Tongue (tissue), 2 donors: ENCODE results near the gene PCDH9. TPM values are rescaled to one million over a fixed set of nuclear protein-coding genes. Genes with fewer than 3 reads are reported as not detected.
A peak's percentile ranks its signal among the peaks of the same experiment; 100 is the strongest.

Experiments used
- DNase-seq: peaks from one replicate; pipeline ENCODE4 v3.0.0-alpha.2; 2015
- total RNA-seq: library from RNA; depleted of rRNA; stranded (reverse); fragments of >200 nt; gene quantifications from one replicate; pipeline ENCODE4 v1.2.3, GENCODE V29; 2014

PCDH9 gene, protein sequence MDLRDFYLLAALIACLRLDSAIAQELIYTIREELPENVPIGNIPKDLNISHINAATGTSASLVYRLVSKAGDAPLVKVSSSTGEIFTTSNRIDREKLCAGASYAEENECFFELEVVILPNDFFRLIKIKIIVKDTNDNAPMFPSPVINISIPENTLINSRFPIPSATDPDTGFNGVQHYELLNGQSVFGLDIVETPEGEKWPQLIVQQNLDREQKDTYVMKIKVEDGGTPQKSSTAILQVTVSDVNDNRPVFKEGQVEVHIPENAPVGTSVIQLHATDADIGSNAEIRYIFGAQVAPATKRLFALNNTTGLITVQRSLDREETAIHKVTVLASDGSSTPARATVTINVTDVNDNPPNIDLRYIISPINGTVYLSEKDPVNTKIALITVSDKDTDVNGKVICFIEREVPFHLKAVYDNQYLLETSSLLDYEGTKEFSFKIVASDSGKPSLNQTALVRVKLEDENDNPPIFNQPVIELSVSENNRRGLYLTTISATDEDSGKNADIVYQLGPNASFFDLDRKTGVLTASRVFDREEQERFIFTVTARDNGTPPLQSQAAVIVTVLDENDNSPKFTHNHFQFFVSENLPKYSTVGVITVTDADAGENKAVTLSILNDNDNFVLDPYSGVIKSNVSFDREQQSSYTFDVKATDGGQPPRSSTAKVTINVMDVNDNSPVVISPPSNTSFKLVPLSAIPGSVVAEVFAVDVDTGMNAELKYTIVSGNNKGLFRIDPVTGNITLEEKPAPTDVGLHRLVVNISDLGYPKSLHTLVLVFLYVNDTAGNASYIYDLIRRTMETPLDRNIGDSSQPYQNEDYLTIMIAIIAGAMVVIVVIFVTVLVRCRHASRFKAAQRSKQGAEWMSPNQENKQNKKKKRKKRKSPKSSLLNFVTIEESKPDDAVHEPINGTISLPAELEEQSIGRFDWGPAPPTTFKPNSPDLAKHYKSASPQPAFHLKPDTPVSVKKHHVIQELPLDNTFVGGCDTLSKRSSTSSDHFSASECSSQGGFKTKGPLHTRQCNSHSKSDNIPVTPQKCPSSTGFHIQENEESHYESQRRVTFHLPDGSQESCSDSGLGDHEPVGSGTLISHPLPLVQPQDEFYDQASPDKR (N-terminal part only)
- 6.9 TPM for total RNA-seq

DNA sequence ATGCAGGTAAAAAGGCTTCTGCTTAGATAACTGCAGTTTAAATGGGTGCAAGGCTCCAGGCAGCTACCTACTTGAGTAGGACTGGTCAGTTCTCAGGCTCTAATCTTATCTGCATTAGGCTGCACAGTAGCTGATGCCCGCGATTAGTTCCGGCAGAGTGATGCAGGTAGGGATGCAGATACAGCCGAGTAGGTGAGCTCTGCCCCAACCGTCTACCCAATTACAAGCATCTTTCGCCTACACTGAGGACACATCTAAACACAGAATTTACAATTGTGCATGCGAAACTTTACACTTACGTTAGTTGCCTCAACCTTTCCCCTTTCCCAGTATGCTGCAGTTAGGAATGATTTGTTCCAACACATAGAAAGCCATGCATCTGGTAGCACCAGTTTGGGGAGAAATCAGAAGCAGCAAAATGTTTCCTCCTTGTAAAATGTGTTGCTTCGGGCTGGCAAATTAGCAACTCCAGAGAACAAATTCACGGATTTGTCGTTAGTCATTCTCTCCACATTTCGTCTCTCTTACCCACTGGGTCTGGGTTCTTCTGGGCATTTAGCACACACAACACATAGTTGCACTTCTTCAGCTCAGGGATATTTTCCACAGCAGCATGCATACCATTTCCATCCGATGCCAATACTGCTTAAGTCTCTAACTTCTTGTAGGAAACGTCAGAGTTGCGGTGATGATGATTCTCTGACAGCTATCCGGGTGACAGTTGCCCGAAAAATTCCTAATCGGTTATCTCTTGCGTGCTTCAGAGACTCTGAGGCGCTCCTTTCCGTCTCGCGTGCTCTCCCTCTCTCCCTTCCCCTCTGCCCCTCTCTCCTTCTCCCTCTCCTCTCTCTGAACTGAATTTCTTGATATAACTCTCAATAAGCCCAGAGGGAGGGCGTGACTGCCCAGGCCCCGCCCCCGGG, at the start of gene PCDH9:
TSS of gene PCDH9 (minus strand) at position 856 of the 923 bp plus-strand sequence. CDS start 1,896 bp downstream, outside the sequence.
- DNase-seq: no peak

DNA sequence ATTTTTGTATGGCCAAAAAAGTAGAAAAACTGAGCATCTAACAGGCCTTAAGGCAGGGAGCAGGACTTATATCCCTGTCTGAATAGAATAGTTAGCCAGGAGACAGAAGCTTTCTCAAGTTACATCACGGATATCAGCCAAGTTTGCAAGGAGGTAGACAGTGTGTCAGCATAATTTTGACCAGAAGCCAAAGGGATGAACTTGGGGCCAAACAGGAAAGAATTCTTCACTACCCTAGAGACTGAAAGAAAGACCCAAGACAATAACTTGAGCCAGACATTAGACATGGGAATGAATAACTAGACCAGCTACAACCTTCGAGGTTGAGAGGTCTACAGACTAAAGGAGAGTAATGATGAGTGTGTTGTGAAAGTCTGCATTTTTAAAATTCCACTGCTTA, 48.1 kb upstream of the PCDH9 start:
- DNase-seq: peak; percentile 30

DNA sequence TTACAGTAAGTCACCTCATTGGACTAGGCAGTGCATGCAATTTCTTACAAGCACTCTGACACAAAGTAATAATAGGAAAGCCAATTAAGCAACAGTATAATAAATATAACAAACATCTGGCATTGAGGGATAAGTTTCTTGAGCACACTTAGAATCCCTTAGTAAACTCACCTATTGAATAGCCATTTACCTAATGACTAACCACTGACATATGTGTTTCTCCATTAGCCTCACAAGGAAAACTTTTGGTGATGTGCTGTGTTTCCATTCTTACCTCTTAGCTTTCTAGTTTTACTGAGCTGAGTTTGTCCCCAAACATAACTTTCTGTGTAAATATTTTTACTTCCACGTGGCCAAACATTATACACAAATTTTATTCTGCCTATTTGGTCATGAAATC, 47.4 kb upstream of the PCDH9 start:
- no peak for DNase-seq

DNA sequence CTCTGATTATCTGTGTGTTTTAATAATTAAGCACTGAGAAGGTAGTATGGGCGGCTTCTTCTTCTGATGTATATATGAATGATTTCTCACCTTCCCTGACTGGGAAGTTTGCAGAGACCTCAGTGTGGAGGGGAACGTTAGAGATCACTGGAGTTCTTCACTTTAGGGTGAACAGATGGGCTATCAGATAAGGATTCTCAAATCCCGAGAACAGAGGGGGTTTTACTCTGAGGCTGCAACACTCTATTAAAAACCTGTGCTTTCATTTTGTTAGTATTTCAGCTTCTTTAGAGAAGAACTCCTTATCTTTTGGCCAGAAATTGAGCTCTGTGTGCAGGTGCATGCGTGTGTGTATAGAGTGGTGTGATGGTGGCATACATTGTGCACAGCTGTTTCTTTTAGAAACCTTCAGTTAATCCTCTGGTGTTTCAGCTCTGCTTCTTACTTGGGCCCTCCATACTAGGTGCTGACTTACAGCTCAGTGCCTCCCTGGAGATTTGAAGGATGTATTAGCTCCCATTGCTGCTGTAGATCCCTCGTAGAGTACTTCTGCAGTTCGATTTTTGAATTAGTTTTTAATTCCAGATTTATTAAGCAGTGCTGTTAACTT, 45.3 kb upstream of the PCDH9 start:
- no peak for DNase-seq

DNA sequence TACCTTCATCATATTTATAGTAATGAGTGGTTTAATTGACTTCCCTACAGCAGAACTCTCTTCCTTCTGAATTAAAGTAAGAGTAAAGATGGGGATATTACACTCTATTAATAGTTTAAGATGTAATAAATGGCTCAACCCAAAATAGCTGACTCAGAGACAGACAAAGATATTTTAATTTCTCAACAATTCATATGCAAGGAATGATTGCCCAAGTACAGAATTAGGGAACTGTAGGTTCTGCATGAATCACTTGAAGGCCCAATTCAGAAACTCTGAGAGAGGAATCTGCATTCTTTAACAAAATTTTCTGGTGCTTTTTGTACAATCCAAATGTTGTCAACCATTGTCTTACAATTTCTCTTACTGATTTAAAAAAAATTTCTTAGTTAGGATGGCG, 42.9 kb upstream of the PCDH9 start:
- no peak for DNase-seq

DNA sequence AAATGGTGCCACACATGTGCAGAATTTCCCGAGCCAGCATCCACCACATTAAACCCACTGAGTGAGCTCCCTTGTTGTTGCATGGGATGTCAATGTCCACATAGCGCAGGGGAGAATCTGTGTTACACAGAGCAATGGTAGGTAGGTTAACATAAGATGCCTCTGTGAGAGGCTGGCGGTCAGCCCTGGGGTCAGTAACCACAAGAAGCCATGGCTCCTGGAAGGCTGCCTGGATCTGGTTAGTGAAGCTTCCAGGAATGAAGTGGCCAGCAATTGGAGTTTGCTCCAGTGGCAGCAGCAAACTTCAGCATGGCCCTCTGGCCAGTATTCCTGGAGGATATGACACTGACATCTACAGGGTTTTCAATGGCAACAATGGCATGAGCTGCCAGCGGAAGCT, 37.0 kb upstream of the PCDH9 start:
- no peak for DNase-seq

DNA sequence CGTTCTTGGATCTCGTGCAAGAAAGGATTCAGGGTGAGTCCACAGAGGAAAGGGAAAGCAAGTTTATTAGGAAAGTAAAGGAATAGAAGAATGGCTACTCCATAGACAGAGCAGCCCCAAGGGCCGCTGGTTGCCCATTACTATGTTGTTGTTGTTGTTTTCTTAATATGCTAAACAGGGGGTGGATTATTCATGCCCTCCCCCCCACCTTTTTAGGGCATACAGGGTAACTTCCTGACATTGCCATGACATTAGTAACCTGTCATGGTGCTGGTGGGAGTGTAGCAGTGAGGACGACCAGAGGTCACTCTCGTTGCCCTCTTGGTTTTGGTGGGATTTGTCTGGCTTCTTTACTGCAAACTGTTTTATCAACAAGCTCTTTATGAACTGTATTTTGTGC, 29.1 kb upstream of the PCDH9 start:
- no peak for DNase-seq

DNA sequence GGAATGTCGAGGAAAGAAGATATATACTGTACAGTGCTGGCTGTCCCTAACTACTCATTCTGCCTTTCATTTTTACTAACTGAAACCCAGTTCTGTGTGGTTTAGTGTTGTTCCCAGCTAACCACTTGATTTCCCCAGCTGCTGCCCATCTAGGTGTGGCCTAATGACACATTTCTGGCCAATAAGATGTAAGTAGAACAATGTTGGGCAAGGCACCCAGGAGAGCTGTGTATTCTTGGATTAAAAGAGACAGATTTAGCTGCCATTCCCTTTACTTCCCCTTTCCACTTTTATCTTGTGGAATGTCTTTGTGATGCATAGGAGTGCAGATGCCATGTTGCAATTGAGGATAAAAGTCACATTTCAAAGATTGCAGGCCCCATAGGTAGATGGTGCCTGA, 28.3 kb upstream of the PCDH9 start:
- no peak for DNase-seq

DNA sequence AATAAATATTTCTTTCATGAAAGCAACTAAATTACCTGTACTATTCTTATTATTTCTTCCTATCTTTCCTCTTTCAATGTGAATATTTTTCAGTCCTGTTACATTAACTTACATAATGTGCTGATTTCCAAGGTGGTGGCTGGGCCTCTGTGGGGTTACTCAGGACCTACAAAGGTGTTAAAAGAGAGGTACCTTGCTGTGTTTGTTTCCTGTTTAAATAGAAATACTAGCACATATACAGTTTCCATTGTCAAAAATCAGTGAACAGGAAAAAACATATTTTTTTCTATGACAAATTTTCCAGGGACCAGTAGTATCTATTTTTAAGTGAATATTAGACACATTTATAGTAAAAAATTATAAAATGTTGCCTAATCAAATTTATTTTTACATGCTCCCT, 8.7 kb upstream of the PCDH9 start:
- no peak for DNase-seq

DNA sequence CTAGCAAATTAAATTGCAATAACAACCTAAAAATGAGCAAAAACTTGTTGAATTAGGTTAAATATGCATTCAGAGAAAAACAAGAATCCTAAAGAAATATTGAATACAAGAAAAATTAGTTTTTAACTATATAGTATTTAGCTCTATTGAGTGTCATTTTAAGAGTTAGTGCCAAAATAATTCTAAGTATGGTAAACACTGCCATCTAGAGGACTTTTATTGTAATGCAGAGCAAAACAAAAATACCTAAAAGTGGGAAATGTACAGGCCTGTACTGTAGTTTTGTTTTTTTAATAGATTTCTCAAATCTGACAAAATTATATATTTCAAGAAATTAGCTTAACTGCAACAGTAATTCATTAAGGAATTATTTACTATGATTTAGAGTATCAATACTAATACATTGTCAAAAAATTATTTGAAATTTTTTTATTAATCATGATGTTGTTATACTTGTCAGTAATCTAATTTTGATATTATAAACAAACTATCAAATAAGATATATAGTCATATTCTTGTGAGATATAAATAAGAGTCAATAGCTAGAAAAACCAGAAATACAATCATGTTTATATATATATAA, 8.2 kb upstream of the PCDH9 start:
- DNase-seq: peak; percentile 72

DNA sequence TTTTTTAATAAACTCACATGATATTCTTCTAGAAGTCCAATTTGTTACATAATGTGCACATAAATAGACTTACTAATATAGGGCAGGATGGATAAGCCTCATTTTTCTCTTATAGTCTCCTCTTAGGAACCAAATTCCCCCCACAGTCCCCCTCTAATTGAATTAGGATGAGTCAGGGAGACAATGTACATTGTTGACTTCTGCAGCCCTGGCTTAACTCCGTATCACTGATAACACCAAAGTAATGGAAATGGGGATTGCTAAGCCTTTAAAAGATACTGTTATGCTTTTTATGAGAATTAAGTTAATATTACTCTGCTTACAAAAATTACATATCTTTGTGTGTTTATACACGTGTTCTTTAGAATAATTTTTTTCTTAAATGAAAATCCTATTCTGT, 5.1 kb upstream of the PCDH9 start:
- DNase-seq: no peak

DNA sequence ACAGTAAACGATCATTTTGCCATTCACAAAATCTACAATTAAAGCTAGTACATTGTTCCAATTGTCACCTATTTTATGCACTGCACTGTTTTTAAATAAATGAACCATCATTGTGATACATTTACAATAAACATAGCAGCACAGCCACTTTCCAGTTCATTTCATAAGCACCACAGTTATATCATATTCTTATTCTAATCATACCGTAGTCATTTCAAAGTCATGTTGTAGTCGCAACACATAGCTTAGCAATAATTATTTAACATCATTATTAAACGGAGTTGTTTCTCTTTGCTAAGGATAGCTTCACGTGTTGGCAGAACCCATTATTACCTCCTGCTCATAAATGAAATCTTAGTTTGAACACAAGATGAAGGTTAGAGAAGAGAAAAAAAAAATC, 2.2 kb upstream of the PCDH9 start:
- DNase-seq: no peak

DNA sequence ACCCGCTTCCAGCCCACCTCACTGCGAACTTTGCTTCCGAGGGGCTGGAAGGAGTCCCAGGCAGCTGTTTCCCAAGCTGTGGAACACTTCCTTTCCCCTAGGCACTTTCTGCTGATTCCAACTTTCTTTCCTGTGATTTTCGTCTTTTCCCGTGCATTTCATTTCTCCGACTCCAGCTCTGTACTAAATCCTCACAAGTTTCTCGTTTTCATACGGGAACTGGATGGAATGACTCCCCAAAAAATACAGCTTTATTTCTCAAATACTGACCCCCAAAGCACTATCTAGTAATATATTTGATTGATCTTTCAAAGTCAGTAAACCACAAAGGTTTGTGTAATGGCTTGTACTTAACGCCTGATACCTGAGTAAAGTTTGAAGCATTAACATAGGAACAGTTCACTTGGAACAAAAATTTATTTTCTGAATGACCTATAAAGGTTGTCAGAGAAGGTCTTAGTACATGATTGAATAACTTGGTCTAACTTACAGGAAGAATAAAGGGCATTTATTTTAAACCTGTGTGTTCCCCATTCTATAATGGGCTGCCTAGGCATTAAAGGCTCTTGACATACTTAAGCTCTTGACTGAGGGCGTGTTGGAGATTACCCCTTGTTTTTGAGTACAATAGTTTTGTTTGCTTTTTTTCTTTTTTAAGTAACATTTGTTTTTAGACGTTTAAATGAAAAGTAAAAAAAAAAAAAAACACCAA, 1.3 kb upstream of the PCDH9 start:
- DNase-seq: peak; percentile 93

DNA sequence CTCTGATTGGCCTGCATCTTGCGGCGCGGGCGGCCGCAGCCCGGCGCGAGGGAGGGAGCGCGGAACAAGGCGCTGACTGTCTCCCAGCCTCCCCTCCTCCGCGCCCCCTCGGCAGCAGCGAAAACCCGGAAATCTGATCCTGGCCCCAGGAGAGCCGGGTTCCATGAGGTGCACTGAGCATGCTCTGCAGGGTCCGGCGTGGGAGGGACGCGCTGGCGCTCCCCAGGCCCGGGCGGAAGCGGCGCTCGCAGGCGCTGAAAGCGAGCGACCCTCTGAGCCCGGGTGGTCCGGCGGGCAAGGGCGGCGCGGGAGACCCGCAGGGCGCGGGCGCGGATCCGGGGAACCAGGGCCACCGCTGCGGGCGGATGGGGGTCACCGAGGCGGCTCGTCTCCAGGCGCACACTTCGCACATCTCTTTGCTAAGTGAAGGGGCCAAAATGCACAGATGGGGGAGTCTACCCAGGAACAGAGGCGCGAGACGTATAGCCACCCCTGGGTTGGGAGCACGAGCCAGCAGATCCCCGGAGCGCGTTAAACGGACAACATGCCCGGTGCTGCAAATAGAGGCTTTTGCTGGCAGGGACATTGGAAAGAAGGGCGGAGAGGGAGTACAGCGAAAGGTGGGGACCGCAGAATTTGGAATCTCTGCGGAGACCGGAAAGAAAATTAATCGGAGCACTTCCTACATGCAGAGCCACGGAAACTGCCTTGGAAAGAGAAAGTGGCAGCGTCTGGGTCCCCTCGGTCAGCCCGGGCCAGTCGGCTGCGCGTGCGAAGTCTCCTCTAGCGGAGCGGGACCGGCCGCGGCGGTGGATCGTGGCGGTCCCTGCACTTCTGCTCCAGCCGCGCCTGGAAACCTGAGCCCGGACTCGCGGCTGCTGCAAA, 510 bp upstream of the PCDH9 start:
- peak; percentile 99 for DNase-seq

DNA sequence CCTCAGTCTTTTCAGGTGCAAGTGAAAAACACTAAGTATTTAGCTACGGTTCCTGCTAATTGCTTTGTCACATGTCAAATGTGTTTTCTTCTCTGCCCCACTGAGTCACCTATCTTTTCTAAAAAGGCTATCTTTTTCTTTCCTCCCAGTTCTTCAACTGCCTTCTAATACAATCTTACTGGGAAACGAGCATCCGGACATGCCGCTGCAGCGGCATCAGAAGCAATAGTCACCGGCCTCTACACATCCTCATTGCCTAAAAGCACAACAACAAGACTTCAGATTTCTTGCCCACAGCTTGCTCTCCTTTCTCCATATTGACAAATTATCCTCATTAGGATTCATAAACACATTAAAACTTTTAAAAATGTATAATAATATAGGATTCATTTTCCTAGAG, 1.2 kb downstream of the PCDH9 start:
- DNase-seq: no peak

DNA sequence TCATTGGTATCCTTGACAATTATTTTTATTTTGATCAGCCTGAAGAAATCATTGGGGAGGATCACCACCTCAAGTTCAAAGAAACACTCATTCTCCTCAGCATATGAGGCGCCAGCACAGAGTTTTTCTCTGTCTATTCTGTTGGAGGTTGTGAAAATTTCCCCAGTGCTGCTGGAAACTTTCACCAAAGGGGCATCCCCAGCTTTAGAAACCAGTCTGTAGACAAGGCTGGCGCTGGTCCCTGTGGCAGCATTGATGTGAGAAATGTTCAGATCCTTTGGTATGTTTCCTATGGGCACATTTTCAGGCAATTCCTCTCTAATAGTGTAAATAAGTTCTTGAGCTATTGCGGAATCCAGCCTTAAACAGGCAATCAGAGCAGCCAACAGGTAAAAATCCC, 2.1 kb downstream of the PCDH9 start:
- no peak for DNase-seq

DNA sequence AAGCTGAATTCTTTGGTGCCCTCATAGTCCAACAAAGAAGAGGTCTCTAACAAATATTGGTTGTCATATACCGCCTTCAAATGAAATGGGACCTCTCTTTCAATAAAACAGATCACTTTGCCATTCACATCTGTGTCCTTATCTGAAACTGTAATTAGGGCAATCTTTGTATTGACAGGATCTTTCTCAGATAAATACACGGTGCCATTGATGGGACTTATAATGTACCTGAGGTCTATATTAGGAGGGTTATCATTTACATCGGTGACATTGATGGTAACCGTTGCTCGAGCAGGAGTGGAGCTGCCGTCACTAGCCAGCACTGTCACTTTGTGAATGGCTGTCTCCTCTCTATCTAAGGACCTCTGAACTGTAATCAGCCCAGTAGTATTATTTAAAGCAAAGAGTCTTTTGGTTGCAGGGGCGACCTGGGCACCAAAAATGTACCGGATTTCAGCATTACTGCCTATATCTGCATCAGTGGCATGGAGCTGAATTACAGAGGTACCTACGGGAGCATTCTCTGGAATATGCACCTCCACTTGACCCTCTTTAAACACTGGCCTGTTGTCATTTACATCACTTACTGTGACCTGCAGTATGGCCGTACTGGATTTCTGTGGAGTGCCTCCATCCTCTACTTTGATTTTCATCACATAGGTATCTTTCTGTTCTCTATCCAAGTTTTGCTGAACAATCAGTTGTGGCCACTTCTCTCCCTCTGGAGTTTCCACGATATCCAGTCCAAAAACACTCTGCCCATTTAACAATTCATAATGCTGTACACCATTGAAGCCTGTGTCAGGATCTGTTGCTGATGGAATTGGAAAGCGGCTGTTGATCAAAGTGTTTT, 2.8 kb downstream of the PCDH9 start:
- DNase-seq: no peak

DNA sequence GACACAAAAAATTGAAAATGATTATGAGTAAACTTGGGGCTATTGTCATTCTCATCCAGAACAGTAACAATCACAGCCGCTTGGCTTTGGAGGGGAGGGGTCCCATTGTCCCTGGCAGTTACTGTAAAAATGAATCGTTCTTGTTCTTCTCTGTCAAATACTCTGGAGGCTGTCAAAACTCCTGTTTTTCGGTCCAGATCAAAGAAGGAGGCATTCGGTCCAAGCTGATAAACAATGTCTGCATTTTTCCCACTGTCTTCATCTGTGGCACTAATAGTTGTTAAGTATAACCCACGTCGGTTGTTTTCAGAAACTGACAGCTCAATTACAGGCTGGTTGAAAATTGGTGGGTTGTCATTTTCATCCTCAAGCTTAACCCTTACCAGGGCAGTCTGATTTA, 3.4 kb downstream of the PCDH9 start:
- DNase-seq: no peak
